ENCODE data around the gene NPHP4.

Gene NPHP4

DNA sequence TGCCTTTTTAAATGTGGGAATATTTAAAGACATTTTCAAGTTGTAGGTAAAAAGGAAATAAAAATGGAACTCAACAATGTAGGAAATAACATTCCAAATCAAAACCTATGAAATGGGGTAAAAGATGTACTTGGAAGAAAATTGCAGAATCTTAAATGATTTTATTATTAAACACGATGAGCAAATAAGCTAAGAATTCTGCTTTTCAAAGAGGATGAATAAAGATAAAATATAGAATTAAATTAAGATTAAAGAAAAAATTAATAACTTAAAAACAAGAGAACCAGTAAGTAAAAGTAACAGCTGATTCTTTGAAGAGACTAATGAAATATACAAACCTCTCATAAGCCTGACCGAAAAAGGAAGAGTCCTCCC, 74.0 kb downstream of the NPHP4 start:
- Histone ChIP-seq H3K79me2 (ENCODE audit: insufficient read depth, low read length) (no peaks in the 10 kb centered on the region), H3K36me3 (ENCODE audit: insufficient read depth, low read length) (no peaks in the 10 kb centered on the region; the same call in 1 of the 2 replicates), H3K9me2 (ENCODE audit: low read depth, low read length) (no peaks in the 10 kb centered on the region), H3K9me3 (ENCODE audit: low read length) (no peaks in the 10 kb centered on the region), H3K4me1 (ENCODE audit: insufficient read depth, low read length, severe bottlenecking) (peaks cover 3% of the 10 kb centered on the region), H2AFZ (ENCODE audit: low read length) (no peak overlapping the region), H4K20me1 (ENCODE audit: insufficient read depth, low read length) (no peaks in the 10 kb centered on the region), H3K27ac (ENCODE audit: low read depth, low read length, poor library complexity, severe bottlenecking) (no peak overlapping the region), H3K4me3 (ENCODE audit: low read depth, low read length, poor library complexity, severe bottlenecking) (no peak overlapping the region), H3F3A (ENCODE audit: insufficient read depth, low read length) (no peaks in the 10 kb centered on the region), H3K4me2 (ENCODE audit: low read length) (no peak overlapping the region), H3K9ac (ENCODE audit: low read length) (no peak overlapping the region), H3K27me3 (ENCODE audit: insufficient read depth, low read length) (no peaks in the 10 kb centered on the region)
- no peak for TF ChIP-seq EZH2 (IDR thresholded peaks at IDR 0.05; ENCODE audit: borderline replicate concordance, low read length)
- TF ChIP-seq, protein P1, sequence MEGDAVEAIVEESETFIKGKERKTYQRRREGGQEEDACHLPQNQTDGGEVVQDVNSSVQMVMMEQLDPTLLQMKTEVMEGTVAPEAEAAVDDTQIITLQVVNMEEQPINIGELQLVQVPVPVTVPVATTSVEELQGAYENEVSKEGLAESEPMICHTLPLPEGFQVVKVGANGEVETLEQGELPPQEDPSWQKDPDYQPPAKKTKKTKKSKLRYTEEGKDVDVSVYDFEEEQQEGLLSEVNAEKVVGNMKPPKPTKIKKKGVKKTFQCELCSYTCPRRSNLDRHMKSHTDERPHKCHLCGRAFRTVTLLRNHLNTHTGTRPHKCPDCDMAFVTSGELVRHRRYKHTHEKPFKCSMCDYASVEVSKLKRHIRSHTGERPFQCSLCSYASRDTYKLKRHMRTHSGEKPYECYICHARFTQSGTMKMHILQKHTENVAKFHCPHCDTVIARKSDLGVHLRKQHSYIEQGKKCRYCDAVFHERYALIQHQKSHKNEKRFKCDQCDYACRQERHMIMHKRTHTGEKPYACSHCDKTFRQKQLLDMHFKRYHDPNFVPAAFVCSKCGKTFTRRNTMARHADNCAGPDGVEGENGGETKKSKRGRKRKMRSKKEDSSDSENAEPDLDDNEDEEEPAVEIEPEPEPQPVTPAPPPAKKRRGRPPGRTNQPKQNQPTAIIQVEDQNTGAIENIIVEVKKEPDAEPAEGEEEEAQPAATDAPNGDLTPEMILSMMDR (IDR thresholded peaks at IDR 0.05; ENCODE audit: low read length) = no peak

DNA sequence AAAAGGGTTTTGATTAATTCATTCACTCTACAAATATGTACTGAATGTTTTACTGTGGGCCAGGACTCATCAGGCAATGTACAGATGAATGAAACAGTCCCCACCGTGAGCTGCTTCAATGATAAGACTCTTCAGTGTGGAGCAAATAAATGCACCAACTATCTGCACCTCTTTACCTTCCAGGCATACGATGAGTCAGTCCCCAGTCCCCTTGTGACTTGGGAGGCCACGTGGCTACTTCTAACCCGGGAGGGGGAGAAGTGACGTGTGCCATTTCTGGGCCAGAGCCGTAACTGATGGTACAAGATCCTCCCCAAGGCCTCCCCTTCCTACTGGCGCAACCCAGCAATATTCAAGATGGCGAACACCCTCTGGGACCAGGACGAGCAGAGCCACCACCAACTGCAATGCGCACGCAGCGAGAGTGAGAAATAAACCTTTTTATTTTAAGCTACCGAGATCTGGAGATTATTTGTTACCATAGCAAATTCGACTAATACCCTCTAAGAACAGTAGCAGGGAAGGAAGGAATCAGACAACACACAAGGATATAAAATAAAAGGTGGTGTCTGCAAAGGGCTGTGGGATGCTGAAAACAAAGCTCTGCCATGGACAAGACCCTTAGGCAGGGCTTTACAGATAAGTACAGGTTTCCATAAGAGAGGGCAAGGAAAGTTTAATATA, 74.5 kb downstream of the NPHP4 start:
- TF ChIP-seq, protein P1 (IDR thresholded peaks at IDR 0.05; ENCODE audit: low read length) = no peak
- no peak for TF ChIP-seq EZH2 (IDR thresholded peaks at IDR 0.05; ENCODE audit: borderline replicate concordance, low read length)
- H4K20me1 ChIP-seq (ENCODE audit: insufficient read depth, low read length) = no peaks in the 10 kb centered on the region
- H3K4me3 ChIP-seq (ENCODE audit: low read depth, low read length, poor library complexity, severe bottlenecking) = no peak overlapping the region
- no peaks in the 10 kb centered on the region; the same call in 1 of the 2 replicates for H3K36me3 ChIP-seq (ENCODE audit: insufficient read depth, low read length)
- H3K27ac ChIP-seq (ENCODE audit: low read depth, low read length, poor library complexity, severe bottlenecking) = no peak overlapping the region
- no peaks in the 10 kb centered on the region for H3K27me3 ChIP-seq (ENCODE audit: insufficient read depth, low read length)
- no peak overlapping the region for H3K9ac ChIP-seq (ENCODE audit: low read length)
- H3K79me2 ChIP-seq (ENCODE audit: insufficient read depth, low read length) = no peaks in the 10 kb centered on the region
- H3K4me1 ChIP-seq (ENCODE audit: insufficient read depth, low read length, severe bottlenecking) = peaks cover 3% of the 10 kb centered on the region
- no peaks in the 10 kb centered on the region for H3F3A ChIP-seq (ENCODE audit: insufficient read depth, low read length)
- no peak overlapping the region for H3K4me2 ChIP-seq (ENCODE audit: low read length)
- no peaks in the 10 kb centered on the region for H3K9me2 ChIP-seq (ENCODE audit: low read depth, low read length)
- no peak overlapping the region for H2AFZ ChIP-seq (ENCODE audit: low read length)
- no peaks in the 10 kb centered on the region for H3K9me3 ChIP-seq (ENCODE audit: low read length)

DNA sequence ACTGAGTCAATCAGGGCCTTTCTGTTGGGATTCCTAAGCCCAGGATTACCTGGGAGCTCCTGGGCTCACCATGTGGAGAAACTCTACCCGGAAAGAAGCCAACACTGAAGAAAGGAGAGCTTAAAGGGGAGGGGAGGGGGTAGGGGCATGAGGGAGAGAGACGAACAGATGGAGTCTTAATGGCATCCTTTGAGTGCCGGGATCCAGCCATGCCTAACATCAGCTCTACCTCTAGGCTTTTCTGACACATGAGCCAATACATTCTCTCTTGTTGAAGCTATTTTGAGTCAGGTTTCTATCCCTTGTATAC, 75.0 kb downstream of the NPHP4 start:
- H3F3A ChIP-seq (ENCODE audit: insufficient read depth, low read length) = no peaks in the 10 kb centered on the region
- H3K9me3 ChIP-seq (ENCODE audit: low read length) = no peaks in the 10 kb centered on the region
- no peak overlapping the region for H2AFZ ChIP-seq (ENCODE audit: low read length)
- H3K4me3 ChIP-seq (ENCODE audit: low read depth, low read length, poor library complexity, severe bottlenecking) = no peak overlapping the region
- no peaks in the 10 kb centered on the region for H3K27me3 ChIP-seq (ENCODE audit: insufficient read depth, low read length)
- peaks cover 3% of the 10 kb centered on the region for H3K4me1 ChIP-seq (ENCODE audit: insufficient read depth, low read length, severe bottlenecking)
- H3K27ac ChIP-seq (ENCODE audit: low read depth, low read length, poor library complexity, severe bottlenecking) = no peak overlapping the region
- H3K4me2 ChIP-seq (ENCODE audit: low read length) = no peak overlapping the region
- no peak overlapping the region for H3K9ac ChIP-seq (ENCODE audit: low read length)
- TF ChIP-seq EZH2 (IDR thresholded peaks at IDR 0.05; ENCODE audit: borderline replicate concordance, low read length) = no peak
- TF ChIP-seq, protein P1 (IDR thresholded peaks at IDR 0.05; ENCODE audit: low read length) = no peak
- H3K9me2 ChIP-seq (ENCODE audit: low read depth, low read length) = no peaks in the 10 kb centered on the region
- H4K20me1 ChIP-seq (ENCODE audit: insufficient read depth, low read length) = no peaks in the 10 kb centered on the region
- H3K79me2 ChIP-seq (ENCODE audit: insufficient read depth, low read length) = no peaks in the 10 kb centered on the region
- H3K36me3 ChIP-seq (ENCODE audit: insufficient read depth, low read length) = no peaks in the 10 kb centered on the region; the same call in 1 of the 2 replicates

Data from OCI-LY1 (cell line).